HepG2 (cell line): Measurements from ENCODE around the gene GRPEL2. TPM values are rescaled to one million over a fixed set of nuclear protein-coding genes. Genes with fewer than 3 reads are reported as not detected.

Experiments
- ATF5 ChIP-seq: sonication (generic); formaldehyde crosslinking; IDR thresholded peaks from 2 replicates; pipeline ENCODE4 v1.4.0; 2020; ENCODE audit warnings: mild to moderate bottlenecking, low read depth, missing genetic modification reagents
- CAMTA2 ChIP-seq: sonication (generic); formaldehyde crosslinking; IDR thresholded peaks from 2 replicates; pipeline ENCODE4 v1.4.0; 2020; ENCODE audit warnings: mild to moderate bottlenecking, missing genetic modification reagents, borderline replicate concordance
- CCAR2 ChIP-seq: fragments of 200-400 bp; formaldehyde crosslinking; optimal IDR thresholded peaks from 2 replicates; pipeline ENCODE3; 2018; ENCODE audit warnings: low read depth, mild to moderate bottlenecking, low read length, moderate library complexity
- CHCHD3 ChIP-seq: sonication (generic); formaldehyde crosslinking; IDR thresholded peaks from 2 replicates; pipeline ENCODE4 v1.8.0; 2022; ENCODE audit warnings: mild to moderate bottlenecking, missing genetic modification reagents, moderate library complexity
- EZH2 ChIP-seq: conservative IDR thresholded peaks from 2 replicates; pipeline ENCODE4 v1.6.1; 2012; ENCODE audit warnings: mild to moderate bottlenecking, low read depth, low read length, moderate library complexity
- GATAD2A ChIP-seq: IDR thresholded peaks from 2 replicates; pipeline ENCODE4 v1.6.1; 2016
- NFIB ChIP-seq: sonication (generic); formaldehyde crosslinking; IDR thresholded peaks from 2 replicates; pipeline ENCODE4 v1.9.0; 2021; ENCODE audit warnings: missing genetic modification reagents, mild to moderate bottlenecking, borderline replicate concordance
- RORA ChIP-seq: sonication (generic); formaldehyde crosslinking; IDR thresholded peaks from 2 replicates; pipeline ENCODE4 v1.5.0; 2020; ENCODE audit warnings: mild to moderate bottlenecking, missing genetic modification reagents, moderate library complexity
- SRSF4 ChIP-seq: fragments of 200-400 bp; formaldehyde crosslinking; IDR thresholded peaks from one replicate; pipeline ENCODE4 v1.6.1; 2018; ENCODE audit warnings: mild to moderate bottlenecking, low read depth, low read length, moderate library complexity; ENCODE audit not compliant: poor library complexity, severe bottlenecking
- SRSF9 ChIP-seq: fragments of 200-400 bp; formaldehyde crosslinking; IDR thresholded peaks from 2 replicates; pipeline ENCODE4 v1.6.1; 2018; ENCODE audit warnings: borderline replicate concordance, mild to moderate bottlenecking, low read depth, low read length; ENCODE audit not compliant: insufficient read depth, poor library complexity, severe bottlenecking
- SSRP1 ChIP-seq: IDR thresholded peaks from 2 replicates; pipeline ENCODE4 v1.6.1; 2016; ENCODE audit warnings: control low read depth
- ZBTB4 ChIP-seq: sonication (generic); formaldehyde crosslinking; IDR thresholded peaks from 2 replicates; pipeline ENCODE4 v1.4.0; 2020; ENCODE audit warnings: missing genetic modification reagents, mild to moderate bottlenecking, borderline replicate concordance
- ZBTB7A ChIP-seq: sonication (generic); formaldehyde crosslinking; IDR thresholded peaks from 2 replicates; pipeline ENCODE4 v1.8.0; 2022; ENCODE audit warnings: mild to moderate bottlenecking, missing genetic modification reagents
- ZNF317 ChIP-seq: sonication (generic); formaldehyde crosslinking; IDR thresholded peaks from 2 replicates; pipeline ENCODE4 v1.5.0; 2020; ENCODE audit warnings: mild to moderate bottlenecking, missing genetic modification reagents
- ZNF609 ChIP-seq: sonication (generic); formaldehyde crosslinking; IDR thresholded peaks from 2 replicates; pipeline ENCODE4 v1.4.0; 2020; ENCODE audit warnings: mild to moderate bottlenecking, missing genetic modification reagents, borderline replicate concordance
- ZNF616 ChIP-seq: sonication (generic); formaldehyde crosslinking; IDR thresholded peaks from 2 replicates; pipeline ENCODE4 v1.5.0; 2020; ENCODE audit warnings: low read depth, mild to moderate bottlenecking, missing genetic modification reagents
- polyA plus RNA-seq, 8 experiments: library from polyadenylated mRNA; depleted of rRNA in 3 of 8; stranded (reverse) in 7 of 8; unstranded in 1 of 8; fragments of >200 nt; fragmentation: Illumina TruSeq in 4 of 8; extraction: Trizol in 4 of 8; gene quantifications; 2 replicates each; pipeline versions ENCODE4 v1.2.1 to v1.2.3, GENCODE V29; 2011 to 2016; ENCODE audit warnings: low read depth in 4 of 8, missing spikeins in 1 of 8, mixed read lengths in 1 of 8; ENCODE audit not compliant: insufficient read depth in 1 of 8
- total RNA-seq, 5 experiments: library from RNA; depleted of rRNA; stranded (reverse); fragments of >200 nt; fragmentation: Illumina TruSeq; extraction: Trizol; gene quantifications; 2 replicates each; pipeline ENCODE4 v1.2.3, GENCODE V29; 2016; ENCODE audit warnings: low read depth in 1 of 5
- TF ChIP-seq, protein P1 (sequence below): sonication (generic); formaldehyde crosslinking; IDR thresholded peaks from 2 replicates; pipeline ENCODE4 v1.5.1; 2020; ENCODE audit warnings: mild to moderate bottlenecking, moderate library complexity, missing genetic modification reagents

GRPEL2 gene
- total and polyA plus RNA-seq, 2 of the 13 experiments (the other 11 are each of a cell fraction or from before 2014, with no cell fraction given) = 13.1 to 16.6 TPM

DNA sequence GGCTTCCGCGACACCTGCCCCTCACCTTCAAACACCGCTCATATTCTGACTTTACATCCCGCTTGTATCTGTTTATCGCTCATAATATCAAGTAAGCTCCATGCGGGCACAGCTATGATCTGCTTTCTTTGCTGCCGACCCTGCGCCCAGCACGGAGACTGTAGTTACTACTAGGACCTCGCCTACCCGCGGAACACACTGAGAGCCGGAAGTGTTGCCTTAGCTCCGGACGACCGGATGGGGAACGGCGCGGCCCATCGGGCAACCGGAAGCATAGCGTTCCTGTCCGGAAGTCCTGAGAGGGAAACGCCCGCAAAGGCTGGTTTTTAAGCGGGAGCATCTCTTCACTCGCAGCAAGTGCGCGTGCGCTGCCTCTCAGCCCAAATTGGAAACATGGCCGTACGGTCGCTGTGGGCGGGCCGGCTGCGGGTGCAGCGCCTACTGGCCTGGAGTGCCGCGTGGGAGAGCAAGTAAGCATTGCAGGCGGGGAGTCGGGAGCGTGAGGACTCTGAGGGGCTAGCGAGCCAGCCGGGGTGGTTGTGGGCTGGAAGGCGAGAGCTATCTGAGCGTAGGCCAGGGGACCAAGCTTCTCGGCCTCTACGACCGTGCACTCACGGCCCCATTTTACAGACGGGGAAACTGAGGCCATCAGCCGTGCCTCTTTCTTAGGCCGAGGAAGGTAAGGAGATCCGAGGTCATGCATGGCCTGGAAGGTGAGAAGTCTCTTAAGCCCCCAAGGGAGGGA lies at the start of gene GRPEL2 (continued):
- TF ChIP-seq ZNF609 (CRISPR knock-in tag) = peak; percentile 22; the same call in 1 of the 2 replicates
- TF ChIP-seq, protein P1, sequence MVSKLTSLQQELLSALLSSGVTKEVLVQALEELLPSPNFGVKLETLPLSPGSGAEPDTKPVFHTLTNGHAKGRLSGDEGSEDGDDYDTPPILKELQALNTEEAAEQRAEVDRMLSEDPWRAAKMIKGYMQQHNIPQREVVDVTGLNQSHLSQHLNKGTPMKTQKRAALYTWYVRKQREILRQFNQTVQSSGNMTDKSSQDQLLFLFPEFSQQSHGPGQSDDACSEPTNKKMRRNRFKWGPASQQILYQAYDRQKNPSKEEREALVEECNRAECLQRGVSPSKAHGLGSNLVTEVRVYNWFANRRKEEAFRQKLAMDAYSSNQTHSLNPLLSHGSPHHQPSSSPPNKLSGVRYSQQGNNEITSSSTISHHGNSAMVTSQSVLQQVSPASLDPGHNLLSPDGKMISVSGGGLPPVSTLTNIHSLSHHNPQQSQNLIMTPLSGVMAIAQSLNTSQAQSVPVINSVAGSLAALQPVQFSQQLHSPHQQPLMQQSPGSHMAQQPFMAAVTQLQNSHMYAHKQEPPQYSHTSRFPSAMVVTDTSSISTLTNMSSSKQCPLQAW (CRISPR knock-in tag) = no peak; the same call in none of the 2 replicates
- TF ChIP-seq SSRP1 (CRISPR knock-in tag) = no peak
- TF ChIP-seq NFIB (CRISPR knock-in tag) = no peak
- no peak for TF ChIP-seq CCAR2
- no peak for TF ChIP-seq RORA (CRISPR knock-in tag)
- TF ChIP-seq ZBTB4 (CRISPR knock-in tag) = no peak; the same call in 1 of the 2 replicates
- TF ChIP-seq SRSF4 = no peak
- no peak for TF ChIP-seq SRSF9
- 0 out of 2 replicates have a peak, but pooled peaks have one; percentile 32 for TF ChIP-seq ZBTB7A
- TF ChIP-seq ATF5 (CRISPR knock-in tag) = no peak
- TF ChIP-seq ZNF317 = peak; percentile 98
- peak; percentile 77 for TF ChIP-seq GATAD2A (CRISPR knock-in tag)
- TF ChIP-seq CHCHD3 (CRISPR knock-in tag) = no peak
- no peak; the same call in 1 of the 2 replicates for TF ChIP-seq ZNF616
- no peak for TF ChIP-seq EZH2
- TF ChIP-seq CAMTA2 (CRISPR knock-in tag) = no peak
